H9 (cell line): ENCODE data around the gene ZNRF4. TPM values are rescaled to one million over a fixed set of nuclear protein-coding genes. Genes with fewer than 3 reads are reported as not detected.

ENCODE experiments used
- DNase-seq: peaks from one replicate; pipeline ENCODE4 v3.0.0-alpha.2; 2017
- H2AFZ ChIP-seq: one replicate; pipeline ENCODE4 v1.6.1; 2013; ENCODE audit warnings: mild to moderate bottlenecking, low read length, control low read depth, moderate library complexity
- H2AK5ac ChIP-seq: 2 replicates; pipeline ENCODE4 v1.6.1; 2013; ENCODE audit warnings: low read length, control low read depth, mixed read lengths; ENCODE audit not compliant: insufficient read length
- H2BK120ac ChIP-seq: one replicate; pipeline ENCODE4 v1.6.1; 2013; ENCODE audit warnings: low read depth, mild to moderate bottlenecking, low read length, control low read depth, inconsistent platforms; ENCODE audit not compliant: poor library complexity, severe bottlenecking
- H2BK12ac ChIP-seq: 2 replicates; pipeline ENCODE4 v1.6.1; 2013; ENCODE audit warnings: low read length, control low read depth, mixed read lengths, low read depth; ENCODE audit not compliant: insufficient read length
- H2BK15ac ChIP-seq: 2 replicates; pipeline ENCODE4 v1.6.1; 2013; ENCODE audit warnings: low read depth, low read length, control low read depth
- H2BK20ac ChIP-seq: one replicate; pipeline ENCODE4 v1.6.1; 2013; ENCODE audit warnings: low read depth, mild to moderate bottlenecking, low read length, control low read depth, inconsistent platforms; ENCODE audit not compliant: poor library complexity, severe bottlenecking
- H2BK5ac ChIP-seq: 2 replicates; pipeline ENCODE4 v1.6.1; 2013; ENCODE audit warnings: low read length, control low read depth, mixed read lengths; ENCODE audit not compliant: insufficient read length
- H3K14ac ChIP-seq: 2 replicates; pipeline ENCODE4 v1.6.1; 2013; ENCODE audit warnings: low read length, control low read depth; ENCODE audit not compliant: insufficient read depth
- H3K18ac ChIP-seq: 2 replicates; pipeline ENCODE4 v1.6.1; 2013; ENCODE audit warnings: low read depth, mild to moderate bottlenecking, mixed read lengths, low read length, control low read depth; ENCODE audit not compliant: insufficient read length
- H3K23ac ChIP-seq: 2 replicates; pipeline ENCODE4 v1.6.1; 2013; ENCODE audit warnings: low read length, control low read depth, mixed read lengths, low read depth; ENCODE audit not compliant: insufficient read length
- H3K23me2 ChIP-seq: 2 replicates; pipeline ENCODE4 v1.6.1; 2013; ENCODE audit warnings: low read depth, mild to moderate bottlenecking, mixed read lengths, low read length, control low read depth; ENCODE audit not compliant: insufficient read length, poor library complexity, severe bottlenecking
- H3K27ac ChIP-seq: 2 replicates; pipeline ENCODE4 v1.5.1; 2013; ENCODE audit warnings: low read length, control low read depth, mixed read lengths, low read depth; ENCODE audit not compliant: insufficient read length
- H3K27me3 ChIP-seq: 2 replicates; pipeline ENCODE4 v1.6.1; 2013; ENCODE audit warnings: low read length, control low read depth, inconsistent platforms; ENCODE audit not compliant: insufficient read depth
- H3K4ac ChIP-seq: 2 replicates; pipeline ENCODE4 v1.6.1; 2013; ENCODE audit warnings: low read depth, mild to moderate bottlenecking, control low read depth, inconsistent platforms, low read length, moderate library complexity
- H3K4me1 ChIP-seq: 2 replicates; pipeline ENCODE4 v1.6.1; 2013; ENCODE audit warnings: low read length, control low read depth, inconsistent platforms; ENCODE audit not compliant: insufficient read depth
- H3K4me2 ChIP-seq: 2 replicates; pipeline ENCODE4 v1.6.1; 2013; ENCODE audit warnings: low read length, control low read depth, mixed read lengths; ENCODE audit not compliant: insufficient read length, insufficient read depth
- H3K56ac ChIP-seq: 2 replicates; pipeline ENCODE4 v1.6.1; 2013; ENCODE audit warnings: low read depth, mild to moderate bottlenecking, mixed read lengths, low read length, control low read depth; ENCODE audit not compliant: insufficient read length
- H3K79me1 ChIP-seq: 2 replicates; pipeline ENCODE4 v1.6.1; 2013; ENCODE audit warnings: low read depth, mild to moderate bottlenecking, moderate library complexity, low read length, control low read depth, inconsistent platforms; ENCODE audit not compliant: insufficient read depth, poor library complexity, severe bottlenecking
- H3K79me2 ChIP-seq: 2 replicates; pipeline ENCODE4 v1.6.1; 2013; ENCODE audit warnings: low read length, control low read depth, inconsistent platforms; ENCODE audit not compliant: insufficient read depth
- H3K9ac ChIP-seq: 2 replicates; pipeline ENCODE4 v1.6.1; 2013; ENCODE audit warnings: low read length, control low read depth, mixed read lengths; ENCODE audit not compliant: insufficient read length; ENCODE audit errors: extremely low read depth
- H3K9me3 ChIP-seq: one replicate; pipeline ENCODE4 v1.6.1; 2013; ENCODE audit warnings: low read depth, low read length, inconsistent platforms; ENCODE audit not compliant: control insufficient read depth
- H3T11ph ChIP-seq: one replicate; pipeline ENCODE4 v1.6.1; 2013; ENCODE audit warnings: mild to moderate bottlenecking, low read length, control low read depth, inconsistent platforms
- H4K20me1 ChIP-seq: one replicate; pipeline ENCODE4 v1.6.1; 2013; ENCODE audit not compliant: control insufficient read depth, insufficient read length, insufficient read depth
- H4K5ac ChIP-seq: 2 replicates; pipeline ENCODE4 v1.6.1; 2013; ENCODE audit warnings: low read depth, mild to moderate bottlenecking, mixed read lengths, low read length, control low read depth; ENCODE audit not compliant: insufficient read length
- H4K8ac ChIP-seq: replicated peaks from 2 replicates; pipeline ENCODE4 v1.6.1; 2013; ENCODE audit warnings: low read length, control low read depth, mixed read lengths, low read depth; ENCODE audit not compliant: insufficient read length
- H4K91ac ChIP-seq: 2 replicates; pipeline ENCODE4 v1.6.1; 2013; ENCODE audit warnings: low read depth, mild to moderate bottlenecking, moderate library complexity, mixed read lengths, low read length, control low read depth; ENCODE audit not compliant: insufficient read length
- H3K27ac Mint-ChIP-seq, 3 experiments: 2 replicates in 2 of 3; 3 replicates in 1 of 3; pipeline ENCODE4 v1.8.0; 2020 to 2021; ENCODE audit warnings: mixed read lengths in 3 of 3, mild to moderate bottlenecking in 1 of 3, moderate library complexity in 1 of 3
- H3K27me3 Mint-ChIP-seq: 2 replicates; pipeline ENCODE4 v1.8.0; 2021; ENCODE audit warnings: low read depth, mild to moderate bottlenecking, moderate library complexity, mixed read lengths
- H3K36me3 Mint-ChIP-seq, 3 experiments: 2 replicates in 2 of 3; 3 replicates in 1 of 3; pipeline ENCODE4 v1.8.0; 2020 to 2021; ENCODE audit warnings: low read depth in 3 of 3, mixed read lengths in 3 of 3; ENCODE audit not compliant: insufficient read depth in 1 of 3
- H3K4me1 Mint-ChIP-seq, 2 experiments: 2 replicates each; pipeline ENCODE4 v1.8.0; 2020; ENCODE audit warnings: mixed read lengths in 2 of 2
- H3K4me3 Mint-ChIP-seq, 2 experiments: 2 replicates in 1 of 2; 3 replicates in 1 of 2; pipeline ENCODE4 v1.8.0; 2020 to 2021; ENCODE audit warnings: mild to moderate bottlenecking in 2 of 2, mixed read lengths in 2 of 2, moderate library complexity in 1 of 2
- H3K9me3 Mint-ChIP-seq, 2 experiments: 2 replicates in 1 of 2; 3 replicates in 1 of 2; pipeline ENCODE4 v1.8.0; 2020; ENCODE audit warnings: mild to moderate bottlenecking in 2 of 2, mixed read lengths in 2 of 2, moderate library complexity in 1 of 2
- CTCF ChIP-seq: fragments of 200-600 bp; sonication (generic); conservative IDR thresholded peaks from 3 replicates; pipeline ENCODE4 v1.8.0; 2021; ENCODE audit warnings: antibody characterized with exemption, mild to moderate bottlenecking
- WGBS: extraction: QIAGEN DNeasy Blood & Tissue Kit; methylation state at CpG from one replicate; pipeline ENCODE4 v1.1.7; 2013; ENCODE audit warnings: missing lambda C conversion rate, low lambda C conversion rate, mixed read lengths; ENCODE audit not compliant: insufficient read length; ENCODE audit errors: extremely low coverage; 5-methylcytosine and 5-hydroxymethylcytosine counted together
- total RNA-seq: library from RNA; stranded (reverse); gene quantifications from 2 replicates; pipeline ENCODE4 v1.2.1, GENCODE V29; 2021

ZNRF4 gene
- total RNA-seq, 1 experiment from 2014 or later, result not detected

GRCh38 chr19:5444431-5444830 is 10.8 kb upstream of the ZNRF4 start:
- Mint-ChIP-seq H3K27me3 (peaks cover 61% of the 10 kb centered on the region), H3K4me3 (no peak overlapping the region), H3K9me3 (peaks cover 0 to 3% of the 10 kb centered on the region in 2 experiments; a peak in 1 of 5 replicates), H3K36me3 (no peaks in the 10 kb centered on the region), H3K27ac (no peak overlapping the region), H3K4me1 (peaks cover 0 to 8% of the 10 kb centered on the region in 2 experiments; a peak in 3 of 4 replicates)
- no peak overlapping the region for H3K4me2 ChIP-seq
- H4K20me1 ChIP-seq, result no peaks in the 10 kb centered on the region
- no peak overlapping the region for H3K9ac ChIP-seq
- no peak overlapping the region for H2AFZ ChIP-seq
- no peak overlapping the region for H2BK120ac ChIP-seq
- no peak overlapping the region for H4K8ac ChIP-seq
- no peak overlapping the region for H3K18ac ChIP-seq
- no peak overlapping the region for H2BK20ac ChIP-seq
- H4K91ac ChIP-seq, result no peak overlapping the region
- H3K9me3 ChIP-seq, result no peaks in the 10 kb centered on the region
- H3K27ac ChIP-seq, result no peak overlapping the region
- no peaks in the 10 kb centered on the region for H3K79me1 ChIP-seq
- H3K14ac ChIP-seq, result no peak overlapping the region
- no peak overlapping the region for H2BK15ac ChIP-seq
- H3K79me2 ChIP-seq, result no peaks in the 10 kb centered on the region
- H2BK5ac ChIP-seq, result no peak overlapping the region
- no peak overlapping the region for H3T11ph ChIP-seq
- no peak overlapping the region for H3K56ac ChIP-seq
- WGBS, result no CpG with 5 or more reads among the region's 5 CpGs
- H4K5ac ChIP-seq, result no peak overlapping the region
- DNase-seq, result no peak
- no peaks in the 10 kb centered on the region for H3K27me3 ChIP-seq
- H2BK12ac ChIP-seq, result no peak overlapping the region
- no peaks in the 10 kb centered on the region for H3K4me1 ChIP-seq
- TF ChIP-seq CTCF, result peak; percentile 13; the same call in 1 of the 3 replicates
- H3K4ac ChIP-seq, result no peak overlapping the region
- H3K23ac ChIP-seq, result no peak overlapping the region
- no peak overlapping the region for H2AK5ac ChIP-seq
- H3K23me2 ChIP-seq, result no peaks in the 10 kb centered on the region
